Left ventricle myocardium inferior (tissue), 1 donor: Measurements from ENCODE around the gene DCPS. TPM values are rescaled to one million over a fixed set of nuclear protein-coding genes. Genes with fewer than 3 reads are reported as not detected.
A peak's percentile ranks its signal among the peaks of the same experiment; 100 is the strongest.

ENCODE experiments used
- DNase-seq: peaks from one replicate; pipeline ENCODE4 v3.0.0-alpha.2; 2020
- H3K27ac ChIP-seq: fragments of 200-600 bp; replicated peaks from 2 replicates; pipeline ENCODE4 v1.8.0; 2021
- H3K27me3 ChIP-seq: fragments of 200-600 bp; 2 replicates; pipeline ENCODE4 v1.8.0; 2021; ENCODE audit warnings: low read depth
- H3K36me3 ChIP-seq: fragments of 200-600 bp; 2 replicates; pipeline ENCODE4 v1.8.0; 2021
- H3K4me1 ChIP-seq: fragments of 200-600 bp; 2 replicates; pipeline ENCODE4 v1.8.0; 2021
- H3K4me3 ChIP-seq: fragments of 200-600 bp; 2 replicates; pipeline ENCODE4 v1.8.0; 2021; ENCODE audit warnings: mild to moderate bottlenecking, moderate library complexity
- H3K9me3 ChIP-seq: fragments of 200-600 bp; replicated peaks from 2 replicates; pipeline ENCODE4 v1.8.0; 2021
- CTCF ChIP-seq: fragments of 200-600 bp; IDR thresholded peaks from 2 replicates; pipeline ENCODE4 v1.8.0; 2021; ENCODE audit warnings: antibody characterized with exemption, mild to moderate bottlenecking, borderline replicate concordance
- intact Hi-C: fragments of 100-400 bp; cut with micrococcal nuclease; formaldehyde crosslinking; loops from one replicate; pipeline ENCODE4 v1.11.0; 2022
- total RNA-seq: library from RNA; stranded (reverse); fragmentation: NEBNext Ultra II Directional; extraction: Animal tissue kit (Norgen Biotek cat#: 25700); gene quantifications from one replicate; pipeline ENCODE4 v1.2.1, GENCODE V29; 2021
- donor health status: DM: no; HTN: yes; CAD: no; lungs with severe emphysema.

Gene DCPS
- total RNA-seq, 1 donor from 2014 or later: 12.1 TPM

- DNase-seq: no peak
- no peak overlapping the region for H3K27ac ChIP-seq
These were observed 22.6 kb upstream of the DCPS start for GRCh38 chr11:126281245-126281644.

GRCh38 chr11:126281666-126282175 is 22.1 kb upstream of the DCPS start:
- H3K4me3 ChIP-seq: peak overlapping the region; percentile 88

More at GRCh38 chr11:126281245-126281644, 22.6 kb upstream of the DCPS start:
- Histone ChIP-seq H3K27me3 (no peaks in the 10 kb centered on the region), H3K9me3 (no peaks in the 10 kb centered on the region), H3K36me3 (peaks cover 18% of the 10 kb centered on the region), H3K4me3 (no peak overlapping the region), H3K4me1 (peaks cover 39% of the 10 kb centered on the region)
- TF ChIP-seq CTCF: no peak
- intact Hi-C loops: no loop called here

GRCh38 chr11:126282361-126282735 is 21.5 kb upstream of the DCPS start:
- Histone ChIP-seq H3K9me3 (no peaks in the 10 kb centered on the region), H3K4me3 (peak overlapping the region; percentile 88), H3K4me1 (peaks cover 39% of the 10 kb centered on the region), H3K27me3 (no peaks in the 10 kb centered on the region), H3K36me3 (peaks cover 7% of the 10 kb centered on the region), H3K27ac (peak overlapping the region; percentile 97)
- DNase-seq: peak; percentile 62
- no peak for TF ChIP-seq CTCF
- intact Hi-C loops: no loop called here

More at GRCh38 chr11:126281666-126282175, 22.1 kb upstream of the DCPS start:
- Histone ChIP-seq H3K4me1 (peaks cover 39% of the 10 kb centered on the region), H3K27ac (peak overlapping the region; percentile 97), H3K9me3 (no peaks in the 10 kb centered on the region), H3K27me3 (no peaks in the 10 kb centered on the region), H3K36me3 (peaks cover 13% of the 10 kb centered on the region)
- DNase-seq: no peak
- intact Hi-C loops: no loop called here
- no peak for TF ChIP-seq CTCF

GRCh38 chr11:126282736-126283591 is 20.9 kb upstream of the DCPS start, which contains the start of gene TIRAP:
TIRAP (plus strand) TSS chr11:126283093; CDS start chr11:126290895, 7,802 bp downstream.
- peak; percentile 79 for DNase-seq
- Histone ChIP-seq H3K4me1 (peaks cover 39% of the 10 kb centered on the region), H3K4me3 (peak within 1 kb of the TSS; percentile 88), H3K9me3 (no peaks in the 10 kb centered on the region), H3K36me3 (peaks cover 1% of the 10 kb centered on the region), H3K27ac (peak within 1 kb of the TSS; percentile 97), H3K27me3 (no peaks in the 10 kb centered on the region)
- peak; percentile 52 for TF ChIP-seq CTCF
- intact Hi-C loops: no loop called here

- no peaks in the 10 kb centered on the region for H3K9me3 ChIP-seq
- H3K36me3 ChIP-seq: peaks cover 3% of the 10 kb centered on the region
- no peak overlapping the region for H3K4me3 ChIP-seq
- H3K27me3 ChIP-seq: no peaks in the 10 kb centered on the region
- TF ChIP-seq CTCF: no peak
- peaks cover 39% of the 10 kb centered on the region for H3K4me1 ChIP-seq
- H3K27ac ChIP-seq: no peak overlapping the region
- intact Hi-C loops: no loop called here
- no peak for DNase-seq
These were observed 19.0 kb upstream of the DCPS start for GRCh38 chr11:126284829-126285228.
